Measurements from ENCODE around the gene TNS3.

DNA sequence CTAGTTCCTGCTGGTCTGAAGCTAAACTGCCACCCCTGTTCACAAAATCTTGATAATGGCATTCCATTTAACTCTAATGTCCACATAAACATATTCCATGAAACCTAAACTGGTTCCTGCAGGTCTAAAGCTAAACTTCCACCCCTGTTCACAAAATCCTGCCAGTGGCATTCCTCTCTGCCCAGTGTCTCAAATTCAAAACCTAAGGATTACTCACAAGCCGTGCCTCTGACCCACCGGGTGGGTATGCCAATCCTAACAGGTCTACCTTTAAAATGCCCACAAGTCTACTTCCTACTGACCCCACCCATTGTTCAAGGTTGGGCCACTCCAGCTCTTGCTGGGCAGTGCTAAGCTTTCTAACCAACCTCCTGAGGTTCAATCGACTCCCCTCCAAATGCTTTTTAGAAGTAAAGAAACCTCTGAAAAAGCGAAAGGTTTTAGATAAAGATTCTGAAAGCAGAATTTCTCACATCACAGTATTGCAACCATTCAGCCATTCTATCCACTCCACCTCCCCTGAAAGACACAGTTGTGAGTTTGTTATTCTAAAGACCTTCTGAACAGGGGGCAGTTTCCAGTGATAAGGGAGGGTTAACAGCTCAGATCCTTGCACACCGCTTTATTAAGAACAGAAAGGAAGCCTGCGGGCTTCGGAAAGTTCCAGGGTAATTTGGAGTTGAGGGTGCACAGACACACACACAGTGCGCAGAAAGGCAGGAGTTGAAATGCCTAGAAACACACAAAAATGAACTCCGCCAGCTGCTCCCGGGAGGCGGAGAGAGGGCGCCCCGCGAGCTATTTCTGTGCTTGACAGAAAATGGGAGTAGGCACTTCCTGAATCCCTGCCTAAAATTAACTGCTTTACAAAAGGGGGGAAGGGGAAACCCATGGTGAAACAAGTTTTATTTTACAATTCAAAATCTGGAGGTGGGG lies 87.7 kb downstream of the TNS3 start:
- TF ChIP-seq POLR2AphosphoS5 (IDR thresholded peaks at IDR 0.05; ENCODE audit: low read length) (no peak), FOS (IDR thresholded peaks at IDR 0.05; ENCODE audit: borderline replicate concordance, extremely low read depth, insufficient read length) (no peak), CBX3 (IDR thresholded peaks at IDR 0.05; ENCODE audit: borderline replicate concordance, low read depth) (no peak), NR2C2 (IDR thresholded peaks at IDR 0.05; ENCODE audit: borderline replicate concordance, control insufficient read depth, insufficient read length, low read depth) (no peak), POLR2A (IDR thresholded peaks at IDR 0.05; ENCODE audit: low read depth, low read length) (no peak), EGR1 (IDR thresholded peaks at IDR 0.05; ENCODE audit: borderline replicate concordance in 1 of 2, low read depth in 2 of 2, low read length in 2 of 2) (no peak), IKZF2 (IDR thresholded peaks at IDR 0.05) (no peak), CREM (IDR thresholded peaks at IDR 0.05; ENCODE audit: low read depth) (no peak), SUZ12 (IDR thresholded peaks at IDR 0.05; ENCODE audit: unreplicated experiment) (no peak), EZH2 (IDR thresholded peaks at IDR 0.05; ENCODE audit: borderline replicate concordance, control insufficient read depth, low read depth, low read length) (no peak), SREBF2 (IDR thresholded peaks at IDR 0.05; ENCODE audit: low read length) (no peak)
- TF ChIP-seq, protein P1, sequence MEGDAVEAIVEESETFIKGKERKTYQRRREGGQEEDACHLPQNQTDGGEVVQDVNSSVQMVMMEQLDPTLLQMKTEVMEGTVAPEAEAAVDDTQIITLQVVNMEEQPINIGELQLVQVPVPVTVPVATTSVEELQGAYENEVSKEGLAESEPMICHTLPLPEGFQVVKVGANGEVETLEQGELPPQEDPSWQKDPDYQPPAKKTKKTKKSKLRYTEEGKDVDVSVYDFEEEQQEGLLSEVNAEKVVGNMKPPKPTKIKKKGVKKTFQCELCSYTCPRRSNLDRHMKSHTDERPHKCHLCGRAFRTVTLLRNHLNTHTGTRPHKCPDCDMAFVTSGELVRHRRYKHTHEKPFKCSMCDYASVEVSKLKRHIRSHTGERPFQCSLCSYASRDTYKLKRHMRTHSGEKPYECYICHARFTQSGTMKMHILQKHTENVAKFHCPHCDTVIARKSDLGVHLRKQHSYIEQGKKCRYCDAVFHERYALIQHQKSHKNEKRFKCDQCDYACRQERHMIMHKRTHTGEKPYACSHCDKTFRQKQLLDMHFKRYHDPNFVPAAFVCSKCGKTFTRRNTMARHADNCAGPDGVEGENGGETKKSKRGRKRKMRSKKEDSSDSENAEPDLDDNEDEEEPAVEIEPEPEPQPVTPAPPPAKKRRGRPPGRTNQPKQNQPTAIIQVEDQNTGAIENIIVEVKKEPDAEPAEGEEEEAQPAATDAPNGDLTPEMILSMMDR (IDR thresholded peaks at IDR 0.05 in 2 of 3, conservative IDR thresholded peaks at IDR 0.05 in 1 of 3; ENCODE audit: control insufficient read depth in 2 of 3, extremely low read depth in 1 of 3, insufficient read depth in 1 of 3, low read depth in 3 of 3, low read length in 3 of 3) = no peak

Measured in GM12878 (cell line).